GM21737 (cell line): ENCODE results near the gene RAB7A.

Experiments used
- ATAC-seq: cut with Tn5 transposase; IDR thresholded peaks from one replicate; pipeline ENCODE4 v1.9.1; 2021; ENCODE audit warnings: mild to moderate bottlenecking, moderate library complexity; ENCODE audit not compliant: unreplicated experiment

The RAB7A gene

DNA sequence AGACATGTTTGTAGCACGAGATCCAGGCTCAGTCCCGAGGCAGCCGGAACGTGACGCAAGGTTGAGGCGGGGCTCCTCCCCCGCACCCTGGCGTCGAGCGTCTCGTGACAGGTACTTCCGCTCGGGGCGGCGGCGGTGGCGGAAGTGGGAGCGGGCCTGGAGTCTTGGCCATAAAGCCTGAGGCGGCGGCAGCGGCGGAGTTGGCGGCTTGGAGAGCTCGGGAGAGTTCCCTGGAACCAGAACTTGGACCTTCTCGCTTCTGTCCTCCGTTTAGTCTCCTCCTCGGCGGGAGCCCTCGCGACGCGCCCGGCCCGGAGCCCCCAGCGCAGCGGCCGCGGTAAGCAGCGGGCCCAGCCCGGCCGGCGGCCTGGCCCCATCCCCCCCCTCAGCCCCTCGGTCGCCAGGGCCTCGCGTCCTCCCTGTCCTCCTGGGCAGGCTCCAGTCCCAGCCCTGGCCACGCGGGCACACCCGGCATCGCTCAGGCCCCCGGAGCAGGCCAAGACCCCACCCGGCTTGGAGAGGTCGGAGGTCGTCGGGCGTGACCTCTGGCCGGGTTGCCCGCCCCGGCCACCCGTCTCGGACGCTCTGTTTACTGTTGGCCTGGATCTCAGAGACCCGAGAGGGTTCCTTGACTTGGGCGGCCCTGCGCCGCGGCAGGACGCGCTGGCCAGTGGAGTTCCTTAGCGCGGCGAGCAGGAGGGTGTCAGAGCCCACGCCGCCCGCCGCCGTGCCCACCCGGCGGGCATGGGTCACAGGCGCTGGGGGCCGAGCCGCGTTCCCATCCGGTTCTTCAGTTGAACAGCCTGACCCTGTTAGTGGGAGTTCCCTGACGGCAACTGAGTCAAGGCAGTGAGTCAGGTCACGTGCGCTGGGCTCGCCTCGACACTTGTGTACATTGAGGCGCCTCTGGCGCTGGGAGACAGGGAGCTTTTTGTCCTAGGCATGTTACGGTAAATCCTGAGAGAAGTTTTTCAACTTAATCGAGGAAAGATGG, at the start of gene RAB7A:
RAB7A (plus strand) TSS at position 161 of the 994 bp plus-strand sequence. CDS start 69,185 bp downstream, outside the sequence.
- peak; percentile 94 for ATAC-seq

DNA sequence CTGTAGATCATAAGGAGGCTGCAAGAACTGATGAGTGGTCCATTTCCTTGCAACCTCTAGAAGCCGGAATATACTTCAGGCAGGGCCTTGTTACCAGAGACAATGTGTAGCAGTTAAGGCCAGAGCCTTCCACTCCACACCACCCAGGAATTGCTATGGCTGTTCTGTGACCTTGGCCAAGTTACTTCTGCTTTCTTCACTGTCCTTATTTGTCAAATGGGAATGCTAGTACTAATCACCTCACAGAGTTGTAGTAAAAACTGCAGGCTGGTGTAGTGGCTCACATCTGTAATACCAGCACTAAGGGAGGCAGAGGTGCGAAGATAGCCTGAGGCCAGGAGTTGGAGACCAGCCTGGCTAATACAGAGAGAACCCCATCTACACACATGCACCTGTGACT, 46.6 kb upstream of the RAB7A start:
- no peak for ATAC-seq

GRCh38 chr3:128680603-128681368, 45.2 kb upstream of the RAB7A start:
- peak; percentile 93 for ATAC-seq

- no peak for ATAC-seq
These were observed 44.6 kb upstream of the RAB7A start for GRCh38 chr3:128681369-128681829.

GRCh38 chr3:128683957-128684356, 42.0 kb upstream of the RAB7A start:
- ATAC-seq, result no peak

DNA sequence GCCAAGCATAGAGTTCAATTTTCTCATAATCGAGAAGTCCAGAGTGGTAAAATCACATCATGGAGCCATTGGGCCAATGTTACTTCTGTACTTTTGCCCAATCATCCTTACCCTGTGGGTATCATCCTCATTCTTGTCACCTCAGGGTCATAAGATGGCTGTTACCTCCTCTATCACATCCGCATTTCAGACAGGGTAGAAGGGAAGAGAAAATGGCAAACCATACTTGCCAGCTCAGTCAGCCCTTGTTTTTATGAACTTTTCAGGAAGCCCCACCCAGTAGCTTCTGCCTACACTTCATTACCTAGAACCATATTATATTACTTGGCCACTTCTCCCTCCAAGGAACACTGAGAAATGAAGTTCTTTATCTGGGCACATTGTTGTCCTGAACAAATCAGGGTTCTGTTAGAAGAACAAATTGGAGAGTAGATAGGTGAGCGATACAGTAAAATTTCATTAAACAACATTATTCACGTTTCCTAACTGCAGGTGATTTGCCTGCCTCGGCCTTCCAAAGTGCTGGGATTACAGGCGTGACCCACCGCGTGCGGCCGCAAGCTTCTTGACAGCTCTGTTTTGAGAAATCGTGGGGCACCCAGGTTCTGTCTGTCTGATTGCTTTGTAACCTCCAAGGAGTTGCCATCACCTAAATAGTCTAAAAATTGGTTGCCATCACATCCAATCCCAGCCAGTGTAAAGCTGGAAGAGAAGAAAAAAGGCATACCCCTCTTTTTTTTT, 40.8 kb upstream of the RAB7A start:
- no peak for ATAC-seq

DNA sequence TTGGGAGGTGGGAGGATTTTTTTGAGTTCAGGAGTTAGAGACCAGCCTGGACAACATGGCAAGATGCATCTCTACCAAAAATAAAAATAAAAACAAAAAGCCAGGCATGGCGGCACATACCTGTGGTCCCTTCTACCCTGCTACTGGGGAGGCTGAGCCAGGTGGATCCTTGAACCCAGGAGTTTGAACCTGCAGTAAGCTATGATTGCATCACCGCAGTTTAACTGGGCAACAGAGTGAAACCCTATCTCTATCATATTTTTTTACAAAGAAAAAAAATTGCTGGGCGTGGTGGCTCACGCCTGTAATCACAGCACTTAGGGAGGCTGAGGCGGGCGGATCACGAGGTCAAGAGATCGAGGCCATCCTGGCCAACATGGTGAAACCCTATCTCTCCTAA, 39.5 kb upstream of the RAB7A start:
- ATAC-seq, result no peak

- no peak for ATAC-seq
These were observed 36.9 kb upstream of the RAB7A start for GRCh38 chr3:128689060-128689459.

DNA sequence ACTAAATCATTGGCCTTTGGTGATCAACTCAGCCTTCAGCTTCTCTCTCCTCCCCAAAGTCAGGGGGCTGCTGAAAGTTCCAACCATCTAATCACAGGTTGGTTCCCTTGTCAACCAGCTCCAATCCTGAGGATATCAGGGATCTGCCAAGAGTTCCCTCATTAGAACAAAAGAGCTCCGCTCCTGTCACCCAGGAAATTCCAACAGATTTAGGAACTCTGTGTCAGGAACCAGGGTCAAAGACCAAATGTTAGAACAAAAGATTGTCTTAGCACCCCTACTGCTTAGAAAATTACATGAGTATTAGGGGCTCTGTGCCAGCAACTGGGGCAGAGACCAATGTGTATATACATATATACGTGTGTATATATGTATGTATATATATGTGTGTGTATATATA, 32.3 kb upstream of the RAB7A start:
- ATAC-seq, result no peak

GRCh38 chr3:128697341-128697740, 28.6 kb upstream of the RAB7A start:
- ATAC-seq, result no peak

- no peak for ATAC-seq
These were observed 27.6 kb upstream of the RAB7A start for GRCh38 chr3:128698211-128699047.

DNA sequence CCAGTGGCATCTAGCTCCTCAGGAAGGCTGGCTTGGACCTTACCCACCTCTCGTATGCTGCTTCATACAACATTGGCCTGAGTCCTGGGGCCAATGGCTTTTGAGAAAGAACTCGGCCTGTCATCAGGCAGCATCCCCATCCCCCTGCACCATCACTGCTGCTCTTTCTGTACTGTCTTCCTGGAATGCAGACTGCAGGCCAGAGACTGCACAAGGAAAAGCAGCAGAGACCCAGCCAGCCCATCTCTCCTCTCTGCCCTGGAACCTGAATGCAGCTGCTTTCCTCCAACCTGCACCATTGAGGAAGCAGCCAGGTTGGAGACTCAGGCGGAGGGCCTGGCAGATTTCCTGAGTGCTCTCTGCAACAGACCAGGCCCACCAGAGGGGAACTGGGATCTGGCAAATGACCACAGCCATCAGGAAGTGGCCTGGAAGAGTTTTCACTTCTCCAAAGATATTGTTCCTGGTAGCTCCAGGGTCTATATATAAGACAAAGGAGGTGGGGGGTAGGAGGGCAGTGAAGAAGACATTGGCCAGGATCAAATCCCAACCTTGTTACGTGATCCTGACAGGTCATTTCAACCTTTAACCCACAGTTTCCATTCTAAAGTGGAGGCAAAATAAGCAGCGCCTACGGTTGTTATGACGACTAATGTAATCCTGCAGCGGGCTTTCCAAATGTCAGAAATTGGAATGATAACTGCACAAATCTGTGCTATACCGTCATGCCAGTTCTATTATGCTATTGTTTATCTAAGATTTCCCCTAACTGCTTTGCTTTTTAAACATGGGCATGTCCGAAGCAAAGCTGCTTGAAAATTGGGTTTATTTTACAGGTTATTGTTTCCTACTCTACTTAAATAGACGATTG, 24.4 kb upstream of the RAB7A start:
- no peak for ATAC-seq

GRCh38 chr3:128702391-128702790, 23.6 kb upstream of the RAB7A start:
- no peak for ATAC-seq

GRCh38 chr3:128703561-128703960, 22.4 kb upstream of the RAB7A start:
- no peak for ATAC-seq

GRCh38 chr3:128706086-128706615, 19.8 kb upstream of the RAB7A start:
- ATAC-seq, result no peak

DNA sequence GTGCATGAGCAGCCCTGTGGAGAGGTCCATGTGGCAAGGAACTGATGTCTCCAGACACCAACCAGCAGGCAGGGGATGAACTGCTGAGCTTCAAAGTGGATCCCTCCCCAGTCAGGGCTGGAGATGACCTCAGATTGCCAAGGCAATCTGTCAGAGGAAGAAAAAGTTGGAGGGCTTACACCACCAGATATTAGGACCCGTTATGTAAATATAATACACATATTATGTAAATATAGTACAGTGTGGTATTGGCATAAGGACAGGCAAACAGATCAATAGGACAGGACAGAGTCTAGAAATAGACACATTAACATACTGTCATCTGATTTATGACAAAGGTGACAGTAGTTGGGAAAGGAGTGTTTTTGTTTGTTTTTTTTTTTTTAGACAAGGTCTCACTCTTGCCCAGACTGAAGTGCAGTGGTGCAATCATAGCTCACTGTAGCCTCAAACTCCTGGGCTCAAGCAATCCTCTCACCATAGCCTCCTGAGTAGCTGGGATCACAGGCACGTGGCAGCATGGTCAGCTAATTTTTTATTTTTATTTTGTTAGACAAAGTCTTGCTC, 18.0 kb upstream of the RAB7A start:
- no peak for ATAC-seq

GRCh38 chr3:128709038-128709437, 16.9 kb upstream of the RAB7A start:
- no peak for ATAC-seq

- ATAC-seq, result no peak
These were observed 16.3 kb upstream of the RAB7A start for GRCh38 chr3:128709506-128710210.
